Activated naive CD8-positive, alpha-beta T cell (primary cell): ENCODE results near the gene KCNQ2.
"Not testable (repeated sequence)": the region's sequence is repeated elsewhere in the genome, so short reads cannot be mapped to it uniquely, and the experiment has no call there.

Experiments
- H3K27ac Mint-ChIP-seq: one replicate; pipeline ENCODE4 v1.8.0; 2021; ENCODE audit warnings: mixed read lengths
- H3K27me3 Mint-ChIP-seq: one replicate; pipeline ENCODE4 v1.8.0; 2021; ENCODE audit warnings: mixed read lengths
- H3K36me3 Mint-ChIP-seq: one replicate; pipeline ENCODE4 v1.8.0; 2021; ENCODE audit warnings: mixed read lengths
- H3K4me1 Mint-ChIP-seq: one replicate; pipeline ENCODE4 v1.8.0; 2021; ENCODE audit warnings: low read depth, mixed read lengths
- H3K4me3 Mint-ChIP-seq: one replicate; pipeline ENCODE4 v1.8.0; 2021; ENCODE audit warnings: mild to moderate bottlenecking, mixed read lengths
- H3K9me3 Mint-ChIP-seq: one replicate; pipeline ENCODE4 v1.8.0; 2021; ENCODE audit warnings: low read depth, mixed read lengths

KCNQ2 gene

DNA sequence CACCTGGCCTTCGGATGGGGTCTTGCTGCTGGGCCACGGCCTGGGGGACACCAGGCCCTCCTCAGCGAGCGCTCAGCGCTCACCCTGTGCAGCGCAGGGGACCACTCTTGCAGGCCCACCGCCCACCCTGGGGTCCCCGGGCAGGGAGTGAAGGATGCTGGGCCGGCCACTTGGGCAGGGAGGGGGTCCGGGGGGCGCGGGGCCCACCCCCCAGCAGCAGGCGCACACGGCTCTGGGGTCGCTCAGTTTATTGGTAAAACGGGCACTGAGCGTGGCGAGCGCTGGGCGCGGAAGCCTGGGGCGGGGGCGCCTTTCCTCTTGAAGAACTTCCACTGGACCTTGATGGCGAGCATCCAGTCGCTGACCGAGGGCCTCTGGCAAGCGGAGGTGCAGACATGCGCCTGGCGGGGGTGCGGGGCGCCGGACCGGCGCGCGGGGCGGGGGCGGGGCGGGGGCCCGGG lies 15.4 kb upstream of the KCNQ2 start:
- no peaks in the 10 kb centered on the region for H3K9me3 Mint-ChIP-seq
- H3K4me3 Mint-ChIP-seq = no peak overlapping the region
- no peak overlapping the region for H3K27ac Mint-ChIP-seq
- no peaks in the 10 kb centered on the region for H3K4me1 Mint-ChIP-seq
- no peaks in the 10 kb centered on the region for H3K36me3 Mint-ChIP-seq
- H3K27me3 Mint-ChIP-seq = peaks cover 8% of the 10 kb centered on the region

DNA sequence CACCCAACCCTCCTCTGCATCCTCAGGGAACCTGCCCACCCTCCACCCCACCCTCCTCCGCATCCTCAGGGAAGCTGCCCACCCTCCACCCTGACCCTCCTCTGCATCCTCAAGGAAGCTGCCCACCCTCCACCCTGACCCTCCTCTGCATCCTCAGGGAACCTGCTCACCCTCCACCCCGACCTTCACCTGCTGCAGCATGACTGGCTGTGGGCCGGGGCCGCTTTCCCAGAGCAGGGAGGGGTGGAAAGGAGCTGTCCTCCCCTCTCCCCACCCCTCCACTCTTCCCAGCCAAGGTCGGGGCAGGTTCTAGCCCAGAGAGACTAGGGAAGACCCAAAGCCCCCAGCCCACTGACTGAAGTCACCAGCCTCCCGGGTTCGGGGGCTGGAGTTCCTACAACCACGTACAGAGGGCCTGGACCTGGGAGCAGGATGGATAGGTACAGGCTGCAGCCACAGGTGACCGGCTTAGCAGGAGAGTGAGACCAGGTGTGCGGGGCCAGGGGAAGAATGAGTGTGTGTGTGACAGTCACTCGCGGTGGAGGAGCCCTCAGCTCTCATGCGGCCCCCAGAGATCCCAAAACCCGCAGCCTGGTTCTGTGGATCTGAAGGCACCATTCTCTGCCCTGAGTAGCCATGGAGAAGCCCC lies 14.8 kb upstream of the KCNQ2 start:
- Mint-ChIP-seq H3K27ac (no peak overlapping the region), H3K36me3 (no peaks in the 10 kb centered on the region), H3K4me3 (no peak overlapping the region), H3K27me3 (peaks cover 6% of the 10 kb centered on the region), H3K4me1 (no peaks in the 10 kb centered on the region), H3K9me3 (no peaks in the 10 kb centered on the region)

DNA sequence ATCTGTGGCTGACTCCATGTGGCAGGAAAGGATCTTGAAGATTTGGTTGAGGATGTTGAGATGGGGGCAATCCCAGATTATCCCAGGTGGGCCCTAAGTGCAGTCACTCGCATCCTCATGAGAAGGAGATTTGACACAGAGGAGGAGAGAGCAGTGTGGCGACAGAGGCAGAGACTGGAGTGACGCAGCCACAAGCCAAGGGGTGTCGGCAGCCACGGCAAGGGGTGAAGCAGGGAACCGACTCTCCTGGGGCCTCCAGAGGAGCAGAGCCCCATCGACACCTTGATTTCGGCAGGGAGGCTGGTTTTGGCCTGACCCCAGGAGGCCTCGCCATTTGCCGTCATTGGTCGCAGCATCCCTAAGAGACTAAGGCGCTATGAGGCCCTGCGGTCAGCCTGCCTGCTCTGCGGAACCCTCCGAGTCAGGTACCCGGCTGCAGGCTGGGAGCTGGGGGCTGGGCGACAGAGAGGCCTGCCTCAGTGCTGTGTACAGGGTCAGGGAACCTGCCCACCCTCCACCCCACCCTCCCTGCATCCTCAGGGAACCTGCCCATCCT lies 13.9 kb upstream of the KCNQ2 start:
- H3K4me1 Mint-ChIP-seq = no peaks in the 10 kb centered on the region
- peaks cover 6% of the 10 kb centered on the region for H3K27me3 Mint-ChIP-seq
- H3K36me3 Mint-ChIP-seq = no peaks in the 10 kb centered on the region
- H3K9me3 Mint-ChIP-seq = no peaks in the 10 kb centered on the region
- H3K4me3 Mint-ChIP-seq = no peak overlapping the region
- H3K27ac Mint-ChIP-seq = no peak overlapping the region

DNA sequence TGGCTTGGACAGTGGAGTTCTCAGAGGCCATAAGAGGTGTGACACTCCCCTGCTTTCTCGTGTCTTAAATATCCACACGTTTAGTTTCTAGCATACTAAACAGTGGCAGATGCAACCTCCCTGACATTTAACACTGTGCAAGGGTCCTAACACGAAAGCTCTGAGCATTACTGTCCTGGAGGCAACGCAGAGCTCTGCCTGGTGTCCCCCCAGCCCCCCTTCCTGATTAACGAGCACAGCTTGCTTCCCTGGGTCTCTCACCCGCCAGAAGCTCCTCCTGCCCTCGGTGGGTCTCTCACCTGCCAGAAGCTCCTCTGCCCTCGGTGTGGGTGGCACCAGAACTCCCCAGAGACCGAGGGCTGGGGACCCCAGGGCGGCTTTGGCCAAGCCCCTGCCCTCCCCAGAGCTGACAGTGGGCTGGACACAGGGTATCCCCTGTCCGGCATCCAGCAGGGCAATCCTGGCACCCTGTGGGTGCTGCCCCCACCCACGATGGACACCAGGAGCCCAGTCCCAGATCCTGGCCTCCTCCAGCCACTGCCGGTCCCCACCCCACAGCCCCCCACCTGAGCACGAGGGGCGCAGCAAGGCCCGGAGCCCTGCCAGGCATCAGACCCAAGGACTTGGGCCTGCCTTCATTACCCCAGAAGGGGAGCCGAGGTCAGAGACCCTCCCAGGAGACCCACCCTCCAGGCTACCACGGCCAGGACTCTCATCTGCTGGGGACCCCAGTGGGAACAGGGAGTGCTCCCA lies 12.4 kb upstream of the KCNQ2 start:
- no peak overlapping the region for H3K27ac Mint-ChIP-seq
- no peaks in the 10 kb centered on the region for H3K4me1 Mint-ChIP-seq
- no peak overlapping the region for H3K4me3 Mint-ChIP-seq
- peaks cover 9% of the 10 kb centered on the region for H3K27me3 Mint-ChIP-seq
- H3K36me3 Mint-ChIP-seq = no peaks in the 10 kb centered on the region
- H3K9me3 Mint-ChIP-seq = no peaks in the 10 kb centered on the region

DNA sequence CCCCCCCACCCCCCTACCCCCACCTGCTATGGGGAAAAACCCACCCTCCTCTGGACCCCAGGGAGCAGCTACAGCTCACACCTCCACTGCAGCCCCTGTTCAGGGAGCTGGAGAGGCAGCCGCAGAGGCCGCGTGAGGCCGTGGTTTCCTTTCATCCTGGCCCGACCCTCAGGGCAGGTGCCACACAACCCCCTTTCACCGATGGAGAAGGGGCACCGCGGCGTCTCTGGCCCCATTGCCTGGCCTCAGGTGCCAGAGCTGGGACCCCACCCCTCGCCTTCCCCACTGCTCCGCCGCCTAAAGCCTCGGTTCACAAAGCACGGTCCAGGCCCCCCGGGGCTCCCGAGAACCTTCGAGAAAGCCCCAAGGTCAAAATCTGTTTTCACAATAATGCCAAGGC lies 11.8 kb upstream of the KCNQ2 start:
- Mint-ChIP-seq H3K27ac (no peak overlapping the region), H3K27me3 (peaks cover 12% of the 10 kb centered on the region), H3K9me3 (no peaks in the 10 kb centered on the region), H3K36me3 (no peaks in the 10 kb centered on the region), H3K4me1 (no peaks in the 10 kb centered on the region), H3K4me3 (no peak overlapping the region)

DNA sequence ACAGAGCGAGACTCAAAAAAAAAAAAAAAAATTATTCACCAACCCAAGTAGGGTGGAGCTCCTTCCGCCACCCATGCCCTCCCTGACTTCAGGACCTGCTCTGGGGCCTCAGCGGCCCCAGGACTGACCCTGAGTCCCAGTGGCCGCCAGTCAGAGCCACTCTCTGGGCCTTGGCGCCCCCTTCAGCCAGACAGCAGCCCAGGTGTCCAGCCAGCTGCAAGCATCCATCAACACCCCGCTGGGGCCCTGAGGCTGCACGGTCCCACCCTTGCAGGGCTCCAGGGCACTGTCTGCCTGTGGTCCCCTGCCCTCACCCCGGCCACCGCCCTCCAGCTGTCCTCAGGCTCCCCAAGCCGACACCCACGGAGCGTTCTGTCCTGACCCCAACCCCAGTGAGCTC lies 11.4 kb upstream of the KCNQ2 start:
- H3K27me3 Mint-ChIP-seq = peaks cover 12% of the 10 kb centered on the region
- no peaks in the 10 kb centered on the region for H3K36me3 Mint-ChIP-seq

DNA sequence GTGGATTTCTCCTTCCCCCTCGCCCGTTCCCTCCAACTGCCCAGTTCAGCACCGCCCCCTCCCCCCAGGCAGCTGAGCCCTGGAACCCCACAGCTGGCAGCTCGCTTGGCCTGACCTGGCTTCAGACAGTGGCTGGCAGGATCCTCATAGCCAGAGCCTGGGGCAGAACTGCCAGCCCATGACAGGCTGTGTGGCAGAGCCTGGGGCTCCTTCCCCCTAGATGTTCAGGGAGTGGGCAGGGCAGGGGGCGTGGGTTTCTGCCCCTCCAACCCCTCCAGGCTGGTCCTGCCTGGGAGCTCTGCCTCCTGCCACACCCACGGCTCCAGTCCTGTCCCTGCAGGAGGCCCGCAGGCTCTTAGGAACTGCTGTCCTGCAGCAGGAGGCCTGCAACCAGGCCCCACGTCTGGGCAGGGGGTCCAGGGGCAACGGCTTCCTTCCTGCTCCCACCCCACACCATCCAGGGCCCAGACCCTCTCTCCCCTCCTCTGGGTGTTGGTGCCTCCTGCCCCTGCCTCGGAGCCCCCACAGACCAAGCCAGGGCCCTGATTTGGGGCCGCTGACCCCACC lies 9.6 kb upstream of the KCNQ2 start:
- Mint-ChIP-seq H3K27ac (no peak overlapping the region), H3K4me1 (no peaks in the 10 kb centered on the region), H3K9me3 (no peaks in the 10 kb centered on the region), H3K27me3 (peaks cover 15% of the 10 kb centered on the region), H3K36me3 (no peaks in the 10 kb centered on the region), H3K4me3 (no peak overlapping the region)

More for the DNA sequence above, 11.4 kb upstream of the KCNQ2 start:
- Mint-ChIP-seq H3K4me3 (no peak overlapping the region), H3K9me3 (no peaks in the 10 kb centered on the region), H3K27ac (no peak overlapping the region), H3K4me1 (no peaks in the 10 kb centered on the region)

DNA sequence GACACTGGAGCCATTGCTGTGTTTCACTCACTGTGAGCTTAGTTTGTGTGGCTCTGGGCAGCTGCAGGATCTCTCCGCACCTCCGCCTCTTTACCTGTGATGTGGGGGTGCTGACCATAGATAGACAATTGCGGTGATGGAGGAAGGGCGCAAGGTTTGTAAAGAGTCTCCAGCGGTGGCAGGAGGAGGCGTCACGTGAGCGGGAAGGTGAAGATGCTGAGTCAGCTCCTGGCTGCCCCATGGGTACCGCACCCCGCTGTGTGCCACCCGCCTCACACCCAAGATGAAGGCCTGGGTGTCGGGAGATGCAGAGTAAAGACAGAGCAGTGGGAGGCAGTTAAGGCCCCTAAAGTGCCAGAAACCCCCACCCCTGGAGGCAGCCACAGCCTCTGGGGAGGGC lies 9.0 kb upstream of the KCNQ2 start:
- H3K9me3 Mint-ChIP-seq = no peaks in the 10 kb centered on the region
- H3K4me1 Mint-ChIP-seq = no peaks in the 10 kb centered on the region
- H3K36me3 Mint-ChIP-seq = no peaks in the 10 kb centered on the region
- no peak overlapping the region for H3K4me3 Mint-ChIP-seq
- no peak overlapping the region for H3K27ac Mint-ChIP-seq
- H3K27me3 Mint-ChIP-seq = peaks cover 15% of the 10 kb centered on the region

DNA sequence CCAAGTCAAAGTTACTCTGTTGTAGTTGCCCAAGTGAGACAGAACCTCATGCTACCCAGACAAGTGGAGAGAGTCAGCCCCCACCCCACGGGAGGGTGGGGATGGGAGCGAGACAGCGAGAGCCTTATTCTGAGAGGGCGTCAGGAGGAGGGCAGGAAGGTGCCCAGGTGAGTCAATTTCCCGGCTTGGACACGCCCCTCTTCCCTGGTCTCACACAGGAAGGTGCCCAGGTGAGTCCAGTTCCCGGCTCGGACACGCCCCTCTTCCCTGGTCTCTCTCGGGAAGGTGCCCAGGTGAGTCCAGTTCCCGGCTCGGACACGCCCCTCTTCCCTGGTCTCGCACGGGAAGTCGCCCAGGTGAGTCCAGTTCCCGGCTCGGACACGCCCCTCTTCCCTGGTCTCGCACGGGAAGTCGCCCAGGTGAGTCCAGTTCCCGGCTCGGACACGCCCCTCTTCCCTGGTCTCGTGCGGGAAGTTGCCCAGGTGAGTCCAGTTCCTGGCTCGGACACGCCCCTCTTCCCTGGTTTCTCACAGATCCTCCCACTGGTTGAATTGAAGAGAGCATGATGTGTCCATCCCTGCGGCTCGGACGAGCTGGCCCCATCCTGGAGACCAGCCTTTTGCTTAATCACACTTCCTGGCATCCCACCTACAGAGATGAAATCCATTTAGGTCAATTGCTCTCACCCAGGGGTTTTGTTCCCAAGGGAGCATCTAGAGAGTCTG lies 7.4 kb upstream of the KCNQ2 start:
- not testable (repeated sequence) for H3K9me3 Mint-ChIP-seq, H3K4me3 Mint-ChIP-seq, H3K27ac Mint-ChIP-seq, H3K36me3 Mint-ChIP-seq, H3K4me1 Mint-ChIP-seq
- H3K27me3 Mint-ChIP-seq = peaks cover 14% of the 10 kb centered on the region

DNA sequence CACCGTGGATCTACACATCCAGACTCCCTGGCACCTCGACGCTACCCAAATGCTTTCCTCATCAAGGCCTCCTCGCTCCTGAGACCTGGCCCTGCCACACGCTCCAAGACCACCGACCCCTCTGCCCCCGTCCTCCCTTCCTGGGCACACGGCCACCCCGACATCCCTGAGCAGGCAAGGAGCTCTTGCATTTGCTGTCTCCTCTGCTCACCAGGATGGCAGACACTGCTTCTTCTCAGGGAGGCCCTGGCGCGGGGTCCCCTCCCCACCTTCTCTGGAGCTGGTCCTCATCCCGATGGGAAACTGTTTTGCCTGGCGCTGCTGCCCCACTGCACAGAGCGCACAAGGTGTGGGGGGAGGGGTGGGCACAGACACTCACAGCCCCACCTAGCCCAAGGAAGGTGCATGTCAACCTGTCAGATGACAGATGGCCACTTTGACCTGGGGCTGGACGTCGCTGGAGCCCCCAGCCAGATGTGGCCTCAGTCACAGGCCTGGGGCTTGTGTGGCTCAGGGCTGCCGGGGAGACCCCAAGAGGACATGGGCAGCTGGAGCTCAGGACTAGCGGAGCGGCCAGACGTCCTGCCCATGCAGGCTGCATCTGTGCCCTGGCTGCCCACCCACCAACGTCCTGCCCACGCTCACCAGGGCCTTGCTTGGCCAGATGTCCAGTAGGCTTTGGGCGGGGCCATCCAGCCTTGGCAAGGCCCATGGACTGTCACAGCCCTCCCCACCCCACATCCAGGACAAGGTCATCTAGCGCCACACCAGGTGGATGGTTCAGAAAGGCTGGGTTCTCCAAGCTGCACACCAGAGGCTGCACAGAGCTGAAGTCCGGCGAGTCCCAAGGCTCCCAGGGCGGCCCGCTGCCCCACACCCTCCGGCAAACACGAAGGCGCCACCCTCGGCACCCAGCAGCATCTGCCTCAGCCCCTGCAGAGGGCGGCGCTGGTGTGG lies 6.2 kb upstream of the KCNQ2 start:
- Mint-ChIP-seq H3K9me3 (no peaks in the 10 kb centered on the region), H3K27ac (no peak overlapping the region), H3K4me3 (no peak overlapping the region), H3K27me3 (peaks cover 18% of the 10 kb centered on the region), H3K36me3 (no peaks in the 10 kb centered on the region), H3K4me1 (peaks cover 8% of the 10 kb centered on the region)

DNA sequence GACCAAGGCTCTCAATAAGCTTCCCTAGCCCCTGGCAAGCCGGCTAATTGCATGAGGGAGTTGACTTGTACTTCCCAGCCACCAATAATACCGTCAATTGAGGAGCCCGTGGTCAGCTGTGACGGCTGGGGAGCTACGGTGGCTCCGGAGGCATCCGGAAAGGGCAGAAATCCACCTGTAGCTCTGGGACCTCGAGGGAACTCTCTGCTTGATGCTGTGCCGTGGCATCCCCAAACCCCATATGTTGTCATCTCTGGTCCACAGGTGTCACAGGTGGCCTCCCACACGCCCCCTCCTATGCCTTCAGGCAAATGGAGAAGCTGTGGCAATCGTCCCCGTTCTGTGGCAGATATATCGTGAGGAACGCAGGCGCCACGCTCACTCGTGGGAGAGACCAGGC lies 5.5 kb upstream of the KCNQ2 start:
- Mint-ChIP-seq H3K4me3 (no peak overlapping the region), H3K9me3 (no peaks in the 10 kb centered on the region), H3K27ac (no peak overlapping the region), H3K27me3 (peaks cover 18% of the 10 kb centered on the region), H3K4me1 (peaks cover 8% of the 10 kb centered on the region), H3K36me3 (no peaks in the 10 kb centered on the region)

DNA sequence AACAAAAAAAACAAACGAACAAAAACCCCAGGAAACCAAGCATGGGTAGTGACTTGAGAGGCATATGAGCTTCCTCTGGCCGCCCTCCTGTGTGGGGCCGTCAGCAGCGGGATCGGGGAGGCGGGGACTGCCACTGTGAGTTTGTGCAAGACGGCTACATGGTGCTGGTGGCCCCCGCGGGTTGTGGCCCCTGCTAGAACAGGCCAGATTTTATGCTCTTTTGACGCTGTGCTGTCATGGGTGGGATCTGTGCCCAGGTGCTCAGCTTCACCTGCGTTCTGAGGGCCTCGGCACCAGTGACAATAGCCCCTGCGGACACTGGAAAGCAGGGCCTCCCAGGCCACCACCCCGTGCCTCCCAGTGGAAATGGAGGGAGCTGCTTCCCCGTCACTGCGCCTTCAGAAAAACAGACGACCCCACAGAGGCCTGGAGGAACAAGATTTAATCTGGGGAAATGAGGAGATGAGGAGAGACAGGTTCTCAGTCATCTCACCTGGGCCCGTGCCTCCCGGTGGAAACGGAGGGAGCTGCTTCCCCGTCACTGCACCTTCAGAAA lies 4.7 kb upstream of the KCNQ2 start:
- Mint-ChIP-seq H3K27ac (no peak overlapping the region), H3K4me1 (peaks cover 8% of the 10 kb centered on the region), H3K9me3 (no peaks in the 10 kb centered on the region), H3K4me3 (no peak overlapping the region), H3K36me3 (no peaks in the 10 kb centered on the region), H3K27me3 (peaks cover 18% of the 10 kb centered on the region)

DNA sequence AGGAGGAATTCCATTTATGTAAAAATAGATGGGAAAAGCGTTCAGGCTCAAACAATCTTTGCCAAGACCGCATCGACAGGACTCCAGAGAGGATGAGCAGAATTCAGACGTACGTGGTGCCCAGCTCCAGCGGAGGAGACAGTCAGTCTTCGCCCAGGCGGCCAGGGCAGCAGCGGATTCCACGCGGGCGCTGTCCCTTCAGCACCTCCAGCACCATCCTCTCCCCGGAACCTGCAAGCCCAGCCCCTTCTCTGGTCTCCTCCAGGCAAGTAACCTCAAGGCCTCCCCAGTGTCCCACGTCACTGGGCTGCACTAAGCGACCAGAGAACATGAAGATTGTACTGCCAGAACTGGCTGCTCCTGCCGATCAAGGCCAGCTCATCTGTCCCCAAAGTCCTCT lies 2.8 kb upstream of the KCNQ2 start:
- Mint-ChIP-seq H3K4me1 (peaks cover 8% of the 10 kb centered on the region), H3K27me3 (peaks cover 19% of the 10 kb centered on the region), H3K9me3 (no peaks in the 10 kb centered on the region), H3K4me3 (no peak overlapping the region), H3K36me3 (no peaks in the 10 kb centered on the region), H3K27ac (no peak overlapping the region)
